ENCODE results near the gene GADL1.

The GADL1 gene

DNA sequence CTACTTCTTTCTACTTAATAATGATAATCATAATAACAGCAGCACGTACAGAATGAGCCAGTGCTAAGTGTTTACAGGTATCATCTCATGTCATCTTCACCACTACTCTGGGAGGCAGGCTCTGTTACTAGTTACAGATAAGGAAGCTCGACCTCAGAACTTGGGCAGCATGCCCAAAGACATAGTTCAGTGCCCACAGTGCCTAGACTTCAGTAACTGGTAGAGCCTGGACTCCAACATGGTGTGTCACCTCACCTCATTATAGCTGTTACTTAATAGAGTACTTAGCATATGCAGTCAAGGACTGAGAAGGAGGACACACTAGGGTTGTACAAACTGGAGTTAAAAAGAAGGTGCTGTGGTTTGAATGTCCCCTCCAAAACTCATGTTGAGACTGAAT, 7.6 kb downstream of the GADL1 start:
- DNase-seq = no peak
- in situ Hi-C loops (cut with MboI; ENCODE audit: low pct_unique_long_range_greater_than_20kb, low sequenced_read_pairs) = no loop called here

DNA sequence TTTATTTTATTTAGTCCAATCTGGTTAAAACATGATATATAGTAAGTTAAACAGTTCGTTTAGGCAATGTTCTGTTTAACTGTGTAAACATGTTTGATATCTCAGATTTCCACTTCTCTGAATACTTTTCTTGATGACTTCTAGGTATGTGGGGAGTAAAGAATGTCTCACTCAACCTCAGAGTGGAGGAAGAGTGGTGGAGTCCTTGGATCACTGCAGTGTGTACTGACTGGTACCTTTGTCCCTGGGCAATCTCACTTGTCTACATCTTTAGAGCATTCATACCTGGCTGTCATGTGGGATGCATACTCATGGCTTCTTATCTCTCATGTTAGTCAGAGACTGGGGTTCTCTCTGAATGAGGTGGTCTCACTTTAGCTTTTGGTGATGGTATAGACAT, 15.6 kb downstream of the GADL1 start:
- in situ Hi-C loops (cut with MboI; ENCODE audit: low pct_unique_long_range_greater_than_20kb, low sequenced_read_pairs) = no loop called here
- no peak for DNase-seq

DNA sequence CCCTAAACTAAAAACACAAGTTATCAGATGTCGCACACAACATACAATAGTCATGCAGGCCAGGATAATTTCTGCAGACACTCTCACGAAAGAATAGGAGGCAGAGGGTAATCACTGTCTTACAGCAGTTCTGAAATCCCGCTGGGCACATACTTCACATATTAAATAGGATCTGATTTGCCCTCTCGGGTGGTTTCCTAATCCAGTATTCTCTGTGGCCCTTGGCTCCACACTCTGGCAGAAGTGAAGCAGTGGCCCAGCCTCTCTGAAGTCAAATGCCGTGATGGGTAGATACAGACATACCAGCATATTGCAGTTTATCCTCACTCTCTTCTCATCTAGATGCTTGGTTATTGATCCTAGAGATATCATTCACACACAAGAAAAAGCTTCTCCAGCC, 19.0 kb downstream of the GADL1 start:
- no peak for DNase-seq
- in situ Hi-C loops (cut with MboI; ENCODE audit: low pct_unique_long_range_greater_than_20kb, low sequenced_read_pairs) = no loop called here

DNA sequence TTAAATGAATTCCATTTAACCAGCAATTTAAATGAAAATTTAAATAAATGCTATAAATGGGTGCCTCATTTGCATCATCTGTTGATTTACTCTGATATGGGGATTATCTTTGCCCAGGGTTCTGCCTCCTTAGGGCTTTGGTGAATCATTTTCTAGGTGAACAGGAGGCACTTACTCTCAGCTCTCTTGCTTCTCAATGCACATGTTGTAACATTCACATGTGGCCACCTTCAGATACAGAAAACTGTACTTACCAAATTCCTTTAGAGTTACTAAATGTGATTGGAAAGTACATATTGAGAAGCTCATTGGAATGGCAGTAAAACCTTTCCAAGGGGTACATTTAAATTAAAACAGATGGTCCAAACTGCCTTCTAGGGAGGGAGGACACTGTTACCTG, 20.8 kb downstream of the GADL1 start:
- in situ Hi-C loops (cut with MboI; ENCODE audit: low pct_unique_long_range_greater_than_20kb, low sequenced_read_pairs) = no loop called here
- DNase-seq = no peak

DNA sequence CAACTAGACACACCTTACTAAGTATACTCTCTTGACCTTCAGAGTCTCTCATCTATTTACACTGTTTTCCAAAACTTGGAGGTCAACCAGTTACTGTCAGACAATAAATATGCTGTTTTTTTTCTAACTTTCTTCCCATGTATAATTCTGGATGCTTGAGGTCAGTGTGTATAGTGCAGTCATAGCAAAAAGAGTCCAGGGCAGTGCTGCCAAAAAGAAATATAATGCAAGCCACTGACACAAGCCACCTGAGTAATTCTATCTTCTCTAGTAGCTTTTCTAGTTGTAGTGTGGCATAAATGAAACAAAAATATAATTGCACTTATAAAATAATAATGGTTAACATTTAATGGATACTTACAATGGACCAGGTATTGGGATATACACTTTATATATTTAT, 21.6 kb downstream of the GADL1 start:
- no peak for DNase-seq

DNA sequence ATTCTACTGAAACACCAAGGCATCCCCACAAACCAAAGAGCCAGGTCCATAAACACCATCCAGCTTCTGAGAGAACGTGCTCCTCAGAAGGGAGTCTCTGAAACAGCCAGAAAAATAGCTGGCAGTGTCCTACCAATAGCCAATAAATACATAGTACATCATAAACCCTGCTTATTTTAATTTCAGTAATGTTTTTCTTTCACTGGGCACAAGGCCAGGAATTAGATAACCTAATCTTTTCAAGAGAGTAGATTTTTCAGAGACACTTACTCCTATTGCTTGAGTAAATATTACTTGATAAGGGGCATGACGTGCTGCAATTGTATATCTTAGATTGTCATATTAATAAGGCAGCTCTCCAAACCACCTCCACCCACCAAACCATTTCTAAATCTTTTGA, 22.7 kb downstream of the GADL1 start:
- no peak for DNase-seq
- in situ Hi-C loops (cut with MboI; ENCODE audit: low pct_unique_long_range_greater_than_20kb, low sequenced_read_pairs) = no loop called here

More for the DNA sequence above, 21.6 kb downstream of the GADL1 start:
- in situ Hi-C loops (cut with MboI; ENCODE audit: low pct_unique_long_range_greater_than_20kb, low sequenced_read_pairs) = no loop called here

DNA sequence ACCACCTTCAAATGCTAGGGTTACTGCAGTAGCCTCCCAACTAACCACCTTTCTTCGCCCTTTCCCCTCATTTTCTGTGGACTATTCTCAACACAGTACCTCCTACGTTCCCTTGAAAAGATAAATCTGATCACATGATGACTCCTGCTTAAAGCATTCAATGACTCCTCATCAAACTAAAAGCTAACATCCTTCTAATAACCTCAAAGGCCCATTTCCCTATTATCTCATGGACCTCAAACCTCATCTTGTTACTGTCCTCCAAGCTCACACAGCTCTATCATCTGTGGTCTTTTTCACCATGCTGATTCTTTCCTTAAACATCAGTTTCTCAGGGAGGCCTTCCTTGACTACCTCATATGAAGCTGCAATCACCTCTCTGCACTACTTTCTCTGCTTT, 29.6 kb downstream of the GADL1 start:
- in situ Hi-C loops (cut with MboI; ENCODE audit: low pct_unique_long_range_greater_than_20kb, low sequenced_read_pairs) = no loop called here
- no peak for DNase-seq

DNA sequence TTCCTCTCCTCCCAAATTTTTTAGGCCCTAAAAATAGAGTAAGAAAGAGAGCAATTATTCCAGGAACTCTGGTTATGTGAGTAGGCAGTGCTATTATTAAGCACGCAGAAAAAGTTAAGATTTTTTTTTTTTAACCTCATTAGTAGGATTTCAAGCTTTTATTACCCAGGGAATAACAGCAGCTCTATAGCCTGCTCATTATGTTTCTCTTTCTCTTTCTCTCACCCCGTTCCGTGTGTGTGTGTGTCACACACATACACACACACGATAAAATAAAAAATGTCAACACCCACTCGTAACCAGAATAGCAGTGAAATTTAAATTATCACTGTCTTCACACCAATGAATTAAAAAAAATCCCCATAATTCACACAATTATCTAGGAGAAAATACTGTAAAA, 30.3 kb downstream of the GADL1 start:
- DNase-seq = no peak
- in situ Hi-C loops (cut with MboI; ENCODE audit: low pct_unique_long_range_greater_than_20kb, low sequenced_read_pairs) = no loop called here

DNA sequence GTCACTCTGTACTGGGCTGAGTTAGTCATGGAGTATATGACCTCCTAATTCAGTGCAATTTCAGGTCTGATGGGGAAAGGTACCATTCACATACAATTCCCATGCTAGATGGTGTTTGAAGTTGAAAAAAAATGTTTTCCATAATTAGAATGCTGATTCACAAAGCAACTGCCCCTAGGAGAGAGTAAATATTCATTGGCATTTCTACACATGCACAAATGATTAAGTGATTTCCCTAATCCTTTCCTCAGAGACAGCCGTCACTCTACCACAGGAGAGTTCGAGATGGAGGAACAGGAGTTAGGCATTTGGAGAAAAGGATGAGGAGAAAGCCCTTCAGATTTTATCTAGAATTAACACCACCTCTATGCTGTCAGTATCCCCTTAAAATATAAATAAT, 32.5 kb downstream of the GADL1 start:
- DNase-seq = no peak
- in situ Hi-C loops (cut with MboI; ENCODE audit: low pct_unique_long_range_greater_than_20kb, low sequenced_read_pairs) = no loop called here

DNA sequence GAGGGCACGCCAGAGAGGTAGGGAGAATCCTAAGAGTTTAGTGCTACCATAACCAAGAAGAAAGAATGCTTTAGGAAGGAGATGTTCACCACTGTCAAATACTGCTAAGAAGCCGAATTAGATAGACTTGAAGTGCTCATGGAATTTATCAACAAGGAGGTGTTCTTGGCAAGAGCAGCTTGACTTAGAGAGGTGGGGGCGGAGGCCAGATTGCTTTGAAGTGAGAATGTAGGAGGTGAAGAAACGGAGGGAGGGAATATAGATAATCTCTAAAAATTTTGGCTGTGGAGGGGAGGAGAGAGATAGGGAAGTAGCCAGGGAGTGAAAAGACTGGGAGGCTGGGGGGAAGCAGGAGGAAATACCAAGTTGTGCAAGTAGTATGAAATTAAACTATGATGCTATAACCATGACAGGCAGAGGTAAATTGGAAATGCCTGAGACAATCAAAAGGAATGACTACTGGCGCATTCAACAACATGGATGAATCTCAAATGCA, 35.5 kb downstream of the GADL1 start:
- in situ Hi-C loops (cut with MboI; ENCODE audit: low pct_unique_long_range_greater_than_20kb, low sequenced_read_pairs) = no loop called here
- DNase-seq = no peak

DNA sequence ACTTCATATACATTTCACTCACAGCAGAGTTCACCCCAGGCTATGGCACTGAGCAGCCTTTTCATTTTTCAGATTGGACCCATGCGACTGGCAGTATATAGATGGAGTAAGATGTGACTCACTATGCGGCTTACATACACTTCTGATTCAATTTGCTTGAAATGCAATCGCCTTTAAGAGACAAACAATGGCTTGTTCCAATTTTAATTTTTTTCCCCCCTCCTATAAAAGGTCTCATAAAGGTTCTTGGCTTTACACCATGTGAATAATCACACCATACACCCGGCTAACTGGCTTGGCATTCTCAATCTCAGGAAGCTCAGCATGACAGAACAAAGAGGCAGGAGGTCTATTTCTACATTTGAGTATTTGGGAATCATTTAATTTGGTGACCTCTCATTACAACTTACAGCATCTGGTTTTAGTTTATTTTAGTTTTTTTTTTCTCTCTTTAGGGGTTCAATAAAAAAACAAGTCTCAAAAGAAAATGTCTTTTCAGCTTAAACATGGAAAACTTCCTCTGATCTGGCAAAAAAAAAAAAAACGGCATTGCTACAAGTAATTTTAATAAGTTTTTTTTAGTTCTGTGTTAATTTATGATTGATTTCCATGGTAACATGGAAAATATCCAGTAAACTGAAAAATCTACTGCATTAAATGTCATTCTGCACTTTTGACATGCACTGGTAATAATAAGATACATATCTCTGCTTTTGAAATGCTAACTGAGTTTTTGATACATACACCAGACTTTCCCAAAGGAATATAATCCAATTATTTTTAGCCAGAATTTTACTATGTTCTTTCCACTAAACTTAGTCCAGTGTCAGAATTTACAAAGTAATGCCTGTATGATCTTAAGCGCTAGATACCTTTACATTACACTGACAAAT, 38.8 kb downstream of the GADL1 start:
- in situ Hi-C loops (cut with MboI; ENCODE audit: low pct_unique_long_range_greater_than_20kb, low sequenced_read_pairs) = no loop called here

DNA sequence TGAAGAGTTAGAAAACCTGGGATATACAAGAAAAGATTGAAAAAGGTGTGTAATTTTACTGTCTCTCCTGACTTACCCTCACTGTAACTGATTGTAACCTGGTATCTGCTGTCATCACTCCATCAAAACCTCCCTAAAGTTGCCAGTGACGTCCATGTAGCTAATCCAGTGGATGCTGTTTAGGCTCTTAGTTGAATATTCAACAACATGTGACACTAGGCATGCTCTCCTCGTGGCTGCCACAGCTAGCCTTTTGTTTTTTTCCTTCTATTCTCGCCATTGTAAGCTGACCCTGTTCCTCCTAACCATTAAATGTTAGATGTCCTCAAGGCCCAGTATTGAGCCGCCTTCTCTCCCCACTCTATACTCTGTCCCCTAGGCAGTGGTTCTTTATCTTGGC, 41.6 kb downstream of the GADL1 start:
- in situ Hi-C loops (cut with MboI; ENCODE audit: low pct_unique_long_range_greater_than_20kb, low sequenced_read_pairs) = no loop called here
- no peak for DNase-seq

More for the DNA sequence above, 38.8 kb downstream of the GADL1 start:
- no peak for DNase-seq

DNA sequence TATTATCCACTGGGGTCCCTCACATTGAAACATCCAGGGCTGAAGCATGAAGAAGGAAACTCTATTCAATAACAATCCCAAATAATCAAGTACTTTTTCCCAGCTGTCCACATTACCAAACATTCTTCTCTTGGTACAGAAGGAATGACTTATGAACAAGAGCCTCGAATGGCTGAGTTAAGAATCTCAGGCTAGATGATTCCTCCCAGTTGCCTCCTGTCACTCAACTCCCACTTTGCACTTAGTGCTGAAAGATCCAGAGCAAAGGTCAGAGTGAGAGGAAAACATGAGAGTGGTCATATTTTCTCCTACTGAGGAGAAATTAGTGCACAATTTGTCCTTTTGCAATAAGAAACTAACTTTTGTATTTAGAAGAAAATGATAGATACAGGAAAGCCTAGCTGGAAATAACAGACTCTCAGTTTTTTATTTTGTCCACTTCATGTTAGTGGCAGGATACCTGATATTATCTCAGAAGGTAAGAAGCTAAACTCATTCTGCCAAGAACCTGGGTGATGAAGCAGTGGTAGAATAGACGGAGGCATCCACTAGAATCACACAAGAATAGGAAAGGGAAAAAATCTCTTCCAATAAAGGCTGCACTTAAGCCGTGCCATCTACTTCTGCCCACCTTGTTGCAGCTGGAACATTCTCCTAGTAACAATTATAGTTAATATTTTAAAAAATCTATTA, 46.2 kb downstream of the GADL1 start:
- no peak for DNase-seq
- in situ Hi-C loops (cut with MboI; ENCODE audit: low pct_unique_long_range_greater_than_20kb, low sequenced_read_pairs) = no loop called here

DNA sequence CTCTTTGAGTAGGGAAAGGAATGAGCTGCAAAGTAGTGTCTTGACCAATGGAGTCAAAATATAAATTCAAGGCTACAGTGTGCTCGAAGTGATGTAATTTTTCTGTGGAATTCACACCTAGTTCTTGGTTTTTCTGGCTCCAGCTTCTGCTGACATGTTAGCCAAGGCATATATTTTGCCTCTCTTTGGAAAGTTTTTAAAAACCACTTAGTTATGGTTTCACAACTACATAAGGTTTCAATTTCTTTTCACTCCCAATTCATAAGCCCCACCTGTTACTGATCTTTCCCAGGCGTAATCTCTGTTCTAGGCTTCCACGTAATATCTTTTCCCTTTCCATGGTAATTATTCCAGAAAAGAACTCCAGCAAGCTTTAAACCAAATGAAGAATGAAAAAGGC, 46.9 kb downstream of the GADL1 start:
- DNase-seq = no peak
- in situ Hi-C loops (cut with MboI; ENCODE audit: low pct_unique_long_range_greater_than_20kb, low sequenced_read_pairs) = no loop called here

DNA sequence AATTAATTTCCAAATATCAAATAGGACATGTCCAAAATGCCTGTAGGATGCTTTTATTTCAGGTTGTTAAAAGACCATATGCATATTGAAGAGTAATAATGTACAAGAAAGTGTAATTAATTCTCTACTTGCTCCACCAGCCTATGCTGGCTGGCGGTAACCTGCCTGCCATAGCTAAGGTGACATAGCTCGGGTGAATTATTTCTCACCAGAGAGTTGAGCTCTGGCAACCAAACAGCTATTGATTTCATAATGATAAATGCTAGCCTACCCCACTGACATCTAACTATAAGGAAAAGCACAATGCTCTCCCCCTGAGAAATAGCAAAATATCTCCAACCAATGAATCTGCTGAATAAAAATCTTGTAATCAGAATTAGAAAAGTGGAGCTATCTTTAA, 48.9 kb downstream of the GADL1 start:
- in situ Hi-C loops (cut with MboI; ENCODE audit: low pct_unique_long_range_greater_than_20kb, low sequenced_read_pairs) = no loop called here
- DNase-seq = no peak

DNA sequence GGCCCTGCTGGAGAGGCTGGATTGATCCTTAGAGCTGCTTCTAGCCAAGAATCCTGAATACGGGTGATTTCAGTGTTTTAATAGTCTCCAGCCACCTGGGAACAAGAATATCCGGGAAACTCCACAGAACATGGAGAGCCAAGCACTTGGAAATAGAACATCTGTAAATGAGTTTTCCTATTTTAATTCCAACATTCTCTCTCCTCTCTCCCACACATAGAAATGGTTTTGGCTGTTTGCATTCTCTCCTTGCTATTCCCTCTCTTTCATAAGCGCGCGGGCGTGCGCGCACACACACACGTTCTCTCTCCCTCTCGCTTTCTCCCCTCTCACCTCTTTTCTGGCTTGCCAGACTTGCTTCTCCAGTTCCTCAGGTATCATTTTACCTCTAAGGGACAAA, 50.6 kb downstream of the GADL1 start:
- no peak for DNase-seq

DNA sequence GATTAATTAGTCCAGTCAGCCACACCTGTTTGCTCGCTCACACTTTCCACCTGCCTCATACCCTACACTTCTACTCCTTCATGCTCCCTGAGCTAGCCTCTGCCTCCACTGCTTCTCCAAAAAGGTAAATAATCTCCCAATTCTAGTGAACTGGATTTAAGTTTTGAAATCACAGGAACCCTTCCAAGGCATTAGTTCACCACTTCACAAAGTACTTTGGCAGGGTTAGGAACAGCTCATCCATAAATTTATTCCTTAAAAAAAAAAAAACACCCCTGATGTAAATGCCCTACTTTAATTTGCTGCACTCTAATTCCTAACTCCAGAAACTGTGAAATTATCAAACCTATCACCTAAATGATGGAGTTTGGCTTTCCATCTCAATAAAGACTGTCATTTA, 58.3 kb downstream of the GADL1 start:
- in situ Hi-C loops (cut with MboI; ENCODE audit: low pct_unique_long_range_greater_than_20kb, low sequenced_read_pairs) = no loop called here
- DNase-seq = no peak

More for the DNA sequence above, 50.6 kb downstream of the GADL1 start:
- in situ Hi-C loops (cut with MboI; ENCODE audit: low pct_unique_long_range_greater_than_20kb, low sequenced_read_pairs) = no loop called here

DNA sequence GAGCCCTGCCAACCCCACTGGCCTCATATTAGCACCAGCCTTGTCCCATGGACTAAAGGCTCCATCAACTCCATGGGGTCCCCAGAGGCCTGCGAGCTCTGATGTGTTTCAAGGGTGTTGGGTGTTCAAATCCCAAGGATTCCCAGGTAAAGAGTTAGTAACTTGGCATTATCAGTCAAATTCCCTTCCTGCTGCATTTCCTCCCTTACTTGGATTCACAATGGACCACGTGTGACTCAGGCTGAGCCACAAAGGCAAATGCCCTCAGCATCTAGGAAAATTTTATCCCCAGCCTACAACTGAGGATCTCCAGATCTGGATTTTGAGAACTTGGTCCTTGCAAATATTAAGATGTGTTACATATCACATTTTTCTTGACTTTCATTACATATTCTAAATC, 58.8 kb downstream of the GADL1 start:
- no peak for DNase-seq
- in situ Hi-C loops (cut with MboI; ENCODE audit: low pct_unique_long_range_greater_than_20kb, low sequenced_read_pairs) = no loop called here

DNA sequence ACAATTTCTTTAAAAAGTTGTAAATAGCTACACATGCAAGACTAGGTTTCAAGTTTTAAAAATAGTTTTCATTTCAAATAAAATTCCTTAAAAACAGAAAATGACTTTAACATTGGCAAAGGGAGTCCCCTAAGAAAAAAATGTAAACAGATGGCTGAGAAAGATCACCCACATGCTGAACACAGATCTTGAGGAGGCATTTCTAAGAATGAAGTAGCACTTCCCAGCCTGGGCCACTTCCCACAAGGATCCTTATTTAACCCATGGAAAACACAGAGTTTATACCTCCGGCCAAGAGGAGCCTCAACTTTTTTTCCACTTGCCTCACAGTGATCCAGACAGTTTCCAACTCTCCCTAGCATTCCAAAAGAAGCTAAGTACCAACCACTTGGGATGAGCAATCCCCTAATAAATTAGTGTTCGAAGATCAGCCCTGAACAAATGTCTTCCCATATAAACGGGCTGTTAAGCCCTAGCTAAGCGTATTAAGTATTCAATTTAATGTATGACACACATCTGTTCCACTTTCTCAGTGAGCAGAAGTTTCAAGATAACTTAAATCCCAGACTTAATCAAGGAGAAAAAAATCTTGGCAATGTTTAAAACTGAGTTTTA, 61.4 kb downstream of the GADL1 start:
- in situ Hi-C loops (cut with MboI; ENCODE audit: low pct_unique_long_range_greater_than_20kb, low sequenced_read_pairs) = no loop called here
- no peak for DNase-seq

DNA sequence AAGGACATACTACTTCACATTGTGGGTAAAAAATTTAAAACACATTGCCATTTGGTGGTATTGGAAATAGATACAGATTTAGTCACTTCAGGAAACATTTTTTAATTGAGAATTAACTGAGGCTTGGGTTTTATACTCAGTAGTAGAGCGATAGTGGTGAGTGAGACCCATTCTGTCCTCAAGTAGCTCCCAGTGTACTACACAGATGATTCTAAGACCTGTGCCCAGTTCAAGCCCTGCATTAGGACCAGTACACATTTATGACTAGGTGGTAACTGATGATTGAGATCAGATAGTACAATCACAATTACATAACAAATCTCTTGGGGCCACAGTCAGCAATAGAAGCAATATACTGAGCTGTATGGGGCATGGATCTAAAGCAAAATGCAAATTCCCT, 67.4 kb downstream of the GADL1 start:
- in situ Hi-C loops (cut with MboI; ENCODE audit: low pct_unique_long_range_greater_than_20kb, low sequenced_read_pairs) = no loop called here
- DNase-seq = no peak
